SK-N-MC (cell line): ENCODE data around the gene ADGRA1.

ENCODE experiments used
- EZH2 ChIP-seq: fragments of 200-600 bp; sonication (generic); IDR thresholded peaks from one replicate; pipeline ENCODE4 v1.6.1; 2017; ENCODE audit warnings: antibody characterized with exemption
- FOXP2 ChIP-seq: optimal IDR thresholded peaks from 2 replicates; pipeline ENCODE3; 2011; ENCODE audit warnings: mild to moderate bottlenecking, moderate library complexity; ENCODE audit not compliant: insufficient read depth; ENCODE audit errors: extremely low read length, control extremely low read depth
- POLR2AphosphoS5 ChIP-seq: IDR thresholded peaks from 2 replicates; pipeline ENCODE4 v1.6.1; 2012; ENCODE audit warnings: mild to moderate bottlenecking, low read depth, low read length, borderline replicate concordance

GRCh38 chr10:133123050-133123745 lies 35.5 kb downstream of the ADGRA1 start:
- TF ChIP-seq FOXP2 (no peak), POLR2AphosphoS5 (no peak), EZH2 (no peak)
